ENCODE data around the gene PNPLA3. TPM values are rescaled to one million over a fixed set of nuclear protein-coding genes. Genes with fewer than 3 reads are reported as not detected.

PNPLA3 gene
- total RNA-seq, 1 experiment from 2014 or later = 17.5 TPM

- H2BK15ac ChIP-seq (ENCODE audit: low read depth, low read length) = no peak overlapping the region
- no peak overlapping the region for H3K27ac Mint-ChIP-seq
- H3K36me3 Mint-ChIP-seq (ENCODE audit: insufficient read depth in 1 of 3, low read depth in 3 of 3) = peaks cover 0 to 11% (median 0%) of the 10 kb centered on the region in 3 experiments; a peak in 3 of 7 replicates
- no peaks in the 10 kb centered on the region for H3K27me3 ChIP-seq (ENCODE audit: insufficient read depth, low read length)
- no peaks in the 10 kb centered on the region for H3K79me1 ChIP-seq (ENCODE audit: insufficient read depth, low read depth, low read length, poor library complexity, severe bottlenecking)
- H4K5ac ChIP-seq (ENCODE audit: insufficient read length, low read depth, low read length) = no peak overlapping the region
- no peak overlapping the region for H3K23ac ChIP-seq (ENCODE audit: insufficient read length, low read depth, low read length)
- H3K79me2 ChIP-seq (ENCODE audit: insufficient read depth, low read length) = no peaks in the 10 kb centered on the region
- H3T11ph ChIP-seq (ENCODE audit: low read length) = no peak overlapping the region
- H3K9ac ChIP-seq (ENCODE audit: extremely low read depth, insufficient read length, low read length) = no peak overlapping the region
- peaks cover 11% of the 10 kb centered on the region in 2 experiments; a peak in 4 of 5 replicates for H3K9me3 Mint-ChIP-seq
- no peak overlapping the region for H2BK12ac ChIP-seq (ENCODE audit: insufficient read length, low read depth, low read length)
- H3K4me2 ChIP-seq (ENCODE audit: insufficient read depth, insufficient read length, low read length) = no peak overlapping the region
- DNase-seq = no peak
- WGBS (ENCODE audit: extremely low coverage, insufficient read length, low lambda C conversion rate) = no CpG with 5 or more reads among the region's 7 CpGs
- peaks cover 2 to 7% of the 10 kb centered on the region in 2 experiments; a peak in 1 of 4 replicates for H3K4me1 Mint-ChIP-seq
- no peak overlapping the region for H3K18ac ChIP-seq (ENCODE audit: insufficient read length, low read depth, low read length)
- H3K27me3 Mint-ChIP-seq (ENCODE audit: low read depth) = peaks cover 26% of the 10 kb centered on the region
- no peak for TF ChIP-seq CTCF (conservative IDR thresholded peaks at IDR 0.05)
- H3K14ac ChIP-seq (ENCODE audit: insufficient read depth, low read length) = no peak overlapping the region
- H3K56ac ChIP-seq (ENCODE audit: insufficient read length, low read depth, low read length) = no peak overlapping the region
- no peak overlapping the region for H2BK20ac ChIP-seq (ENCODE audit: low read depth, low read length, poor library complexity, severe bottlenecking)
- H3K9me3 ChIP-seq (ENCODE audit: control insufficient read depth, low read depth, low read length) = no peaks in the 10 kb centered on the region
- no peak overlapping the region for H2BK5ac ChIP-seq (ENCODE audit: insufficient read length, low read length)
- H4K91ac ChIP-seq (ENCODE audit: insufficient read length, low read depth, low read length) = no peak overlapping the region
- no peaks in the 10 kb centered on the region for H3K4me1 ChIP-seq (ENCODE audit: insufficient read depth, low read length)
- no peak overlapping the region for H4K8ac ChIP-seq (replicated peaks; ENCODE audit: insufficient read length, low read depth, low read length)
- no peak overlapping the region for H2AK5ac ChIP-seq (ENCODE audit: insufficient read length, low read length)
- no peak overlapping the region for H2BK120ac ChIP-seq (ENCODE audit: low read depth, low read length, poor library complexity, severe bottlenecking)
- no peak overlapping the region for H2AFZ ChIP-seq (ENCODE audit: low read length)
- no peaks in the 10 kb centered on the region for H3K23me2 ChIP-seq (ENCODE audit: insufficient read length, low read depth, low read length, poor library complexity, severe bottlenecking)
- no peak overlapping the region for H3K4ac ChIP-seq (ENCODE audit: low read depth, low read length)
- H3K27ac ChIP-seq (ENCODE audit: insufficient read length, low read depth, low read length) = no peak overlapping the region
- H3K4me3 Mint-ChIP-seq = no peak overlapping the region
- no peaks in the 10 kb centered on the region for H4K20me1 ChIP-seq (ENCODE audit: control insufficient read depth, insufficient read depth, insufficient read length)
These were observed 23.4 kb upstream of the PNPLA3 start for GRCh38 chr22:43900206-43900605.
